ENCODE results near the gene ZNF563.

DNA sequence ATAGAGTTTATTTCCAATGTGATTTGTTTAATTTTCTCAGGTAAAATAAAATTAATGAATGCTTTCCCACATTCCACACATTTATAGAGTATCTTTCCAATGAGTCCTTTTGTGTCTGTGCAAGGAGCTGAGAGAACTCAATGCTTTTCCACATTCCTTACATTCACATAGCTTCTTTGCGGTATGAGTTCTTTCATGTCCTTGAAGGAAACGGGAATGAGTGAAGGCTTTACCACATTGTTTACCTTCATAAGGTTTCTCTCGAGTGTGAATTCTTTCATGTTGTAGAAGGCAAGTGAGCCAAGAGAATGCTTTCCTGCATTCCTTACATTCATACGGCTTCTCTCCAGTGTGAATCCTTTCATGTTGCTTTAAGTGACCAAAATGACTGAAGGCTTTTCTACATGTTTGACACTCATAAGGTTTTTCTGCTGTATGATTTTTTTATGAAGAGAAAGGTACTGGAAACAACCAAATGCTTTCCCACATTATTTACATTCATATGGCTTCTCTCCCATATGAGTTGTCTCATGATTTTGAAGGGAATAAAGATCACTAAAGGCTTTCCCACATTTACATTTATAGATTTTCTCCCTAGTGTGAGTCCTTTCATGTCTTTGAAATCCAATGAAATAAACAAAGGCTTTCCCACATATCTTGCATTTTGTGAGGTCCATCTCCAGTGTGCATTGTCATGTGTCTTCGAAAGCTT is 46.5 kb upstream of the ZNF563 start:
- TF ChIP-seq POLR2A (IDR thresholded peaks at IDR 0.05) (no peak), POLR2AphosphoS5 (IDR thresholded peaks at IDR 0.05) (no peak)
- TF ChIP-seq, protein P1, sequence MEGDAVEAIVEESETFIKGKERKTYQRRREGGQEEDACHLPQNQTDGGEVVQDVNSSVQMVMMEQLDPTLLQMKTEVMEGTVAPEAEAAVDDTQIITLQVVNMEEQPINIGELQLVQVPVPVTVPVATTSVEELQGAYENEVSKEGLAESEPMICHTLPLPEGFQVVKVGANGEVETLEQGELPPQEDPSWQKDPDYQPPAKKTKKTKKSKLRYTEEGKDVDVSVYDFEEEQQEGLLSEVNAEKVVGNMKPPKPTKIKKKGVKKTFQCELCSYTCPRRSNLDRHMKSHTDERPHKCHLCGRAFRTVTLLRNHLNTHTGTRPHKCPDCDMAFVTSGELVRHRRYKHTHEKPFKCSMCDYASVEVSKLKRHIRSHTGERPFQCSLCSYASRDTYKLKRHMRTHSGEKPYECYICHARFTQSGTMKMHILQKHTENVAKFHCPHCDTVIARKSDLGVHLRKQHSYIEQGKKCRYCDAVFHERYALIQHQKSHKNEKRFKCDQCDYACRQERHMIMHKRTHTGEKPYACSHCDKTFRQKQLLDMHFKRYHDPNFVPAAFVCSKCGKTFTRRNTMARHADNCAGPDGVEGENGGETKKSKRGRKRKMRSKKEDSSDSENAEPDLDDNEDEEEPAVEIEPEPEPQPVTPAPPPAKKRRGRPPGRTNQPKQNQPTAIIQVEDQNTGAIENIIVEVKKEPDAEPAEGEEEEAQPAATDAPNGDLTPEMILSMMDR (IDR thresholded peaks at IDR 0.05), result no peak
